Body of pancreas (tissue), 4 donors: ENCODE results near the gene SCAMP4. TPM values are rescaled to one million over a fixed set of nuclear protein-coding genes. Genes with fewer than 3 reads are reported as not detected.

Experiments used
- ATAC-seq: fragments of 150-250 bp; one replicate; pipeline ENCODE4 v1.9.1; 2016
- DNase-seq, 4 donors: peaks; one replicate each; pipeline ENCODE4 v3.0.0-alpha.2; 2019
- H3K27ac ChIP-seq, 4 donors: fragments of 200-600 bp; sonication (generic); 1 replicate in 3 of 4; 2 replicates in 1 of 4; pipeline versions ENCODE4 v1.5.1 to v1.6.1; 2016 to 2019; ENCODE audit warnings: mild to moderate bottlenecking in 1 of 4, mixed read lengths in 1 of 4, moderate library complexity in 1 of 4
- H3K27me3 ChIP-seq, 2 donors: fragments of 200-600 bp; sonication (generic); one replicate each; pipeline ENCODE4 v1.6.0; 2016; ENCODE audit warnings: mild to moderate bottlenecking in 1 of 2
- H3K36me3 ChIP-seq, 2 donors: fragments of 200-600 bp; sonication (generic); replicated peaks in 1 of 2; 2 replicates each; pipeline ENCODE4 v1.5.1; 2016; ENCODE audit warnings: low read depth in 2 of 2; ENCODE audit not compliant: insufficient read depth in 1 of 2
- H3K4me1 ChIP-seq: fragments of 200-600 bp; sonication (generic); one replicate; pipeline ENCODE4 v1.6.0; 2016
- H3K4me3 ChIP-seq, 2 donors: fragments of 200-600 bp; sonication (generic); 1 replicate in 1 of 2; 2 replicates in 1 of 2; pipeline ENCODE4 v1.5.1; 2016 to 2019
- H3K9me3 ChIP-seq, 3 donors: fragments of 200-600 bp; sonication (generic); 1 replicate in 2 of 3; 2 replicates in 1 of 3; pipeline ENCODE4 v1.5.1; 2016
- CTCF ChIP-seq, 7 experiments: fragments of 450-650 bp in 4 of 7; fragments of 200-600 bp in 3 of 7; sonication (generic) in 3 of 7; IDR thresholded peaks; one replicate each; pipeline ENCODE4 v1.5.1; 2016 to 2019; ENCODE audit warnings: antibody characterized with exemption in 7 of 7
- POLR2A ChIP-seq, 3 donors: fragments of 450-650 bp; IDR thresholded peaks; one replicate each; pipeline ENCODE4 v1.6.1; 2016; ENCODE audit warnings: antibody characterized with exemption in 3 of 3, mild to moderate bottlenecking in 2 of 3
- WGBS, 2 donors: methylation state at CpG; one replicate each; pipeline ENCODE4 v1.1.5; 2017; 5-methylcytosine and 5-hydroxymethylcytosine counted together
- intact Hi-C: fragments of 100-400 bp; cut with DNase I; formaldehyde crosslinking; loops from one replicate; pipeline ENCODE4 v1.15.1; 2023
- total RNA-seq, 2 donors: library from RNA; depleted of rRNA; stranded (reverse); fragments of >200 nt; gene quantifications; one replicate each; pipeline ENCODE4 v1.1.0, GENCODE V29; 2016

SCAMP4 gene
- total RNA-seq, 2 donors from 2014 or later: 37.6 to 67.2 TPM

GRCh38 chr19:1936430-1936829, 31.2 kb downstream of the SCAMP4 start:
- peak overlapping the region in 2 of 4 donors; percentile 2 to 27 for H3K27ac ChIP-seq
- 83 to 96% methylated on average over 3 of the region's 3 CpGs for WGBS, 2 donors
- no peaks in the 10 kb centered on the region for H3K27me3 ChIP-seq
- ATAC-seq: no peak
- no peaks in the 10 kb centered on the region for H3K9me3 ChIP-seq
- no peaks in the 10 kb centered on the region for H3K36me3 ChIP-seq
- peaks cover 17% of the 10 kb centered on the region for H3K4me1 ChIP-seq
- TF ChIP-seq CTCF (IDR thresholded peaks at IDR 0.05) (no peak), POLR2A (IDR thresholded peaks at IDR 0.05) (no peak)
- intact Hi-C loops: no loop called here
- no peak overlapping the region for H3K4me3 ChIP-seq
- DNase-seq: no peak

- Histone ChIP-seq H3K4me3 (no peak overlapping the region), H3K9me3 (no peaks in the 10 kb centered on the region), H3K36me3 (no peaks in the 10 kb centered on the region), H3K27me3 (no peaks in the 10 kb centered on the region), H3K4me1 (peaks cover 17% of the 10 kb centered on the region), H3K27ac (no peak overlapping the region)
- TF ChIP-seq CTCF (IDR thresholded peaks at IDR 0.05) (no peak), POLR2A (IDR thresholded peaks at IDR 0.05) (no peak)
- WGBS, 2 donors: 84 to 87% methylated on average over 15 to 24 of the region's 24 CpGs
- intact Hi-C loops: no loop called here
- DNase-seq (no peak), ATAC-seq (no peak)
Measured at GRCh38 chr19:1936916-1937610, 31.9 kb downstream of the SCAMP4 start.

- no peaks in the 10 kb centered on the region for H3K27me3 ChIP-seq
- TF ChIP-seq POLR2A (IDR thresholded peaks at IDR 0.05) (no peak), CTCF (IDR thresholded peaks at IDR 0.05) (no peak)
- WGBS, 2 donors: 74 to 82% methylated on average over 6 to 7 of the region's 7 CpGs
- H3K4me3 ChIP-seq: no peak overlapping the region
- no peaks in the 10 kb centered on the region for H3K36me3 ChIP-seq
- peaks cover 25% of the 10 kb centered on the region for H3K4me1 ChIP-seq
- intact Hi-C loops: no loop called here
- H3K27ac ChIP-seq: no peak overlapping the region
- ATAC-seq: no peak
- DNase-seq: no peak
- no peaks in the 10 kb centered on the region for H3K9me3 ChIP-seq
Measured at GRCh38 chr19:1938071-1938470, 32.9 kb downstream of the SCAMP4 start.

GRCh38 chr19:1941146-1942077, 36.2 kb downstream of the SCAMP4 start, which contains the start of gene CSNK1G2:
Gene CSNK1G2 (plus strand): TSS chr19:1941172. CDS start chr19:1969773, 28,601 bp downstream.
- Histone ChIP-seq H3K36me3 (no peaks in the 10 kb centered on the region), H3K27me3 (no peaks in the 10 kb centered on the region), H3K27ac (peak within 1 kb of the TSS; percentile 75 to 97 (median 86)), H3K4me1 (peaks cover 33% of the 10 kb centered on the region), H3K9me3 (no peaks in the 10 kb centered on the region), H3K4me3 (peak within 1 kb of the TSS; percentile 52 to 72)
- WGBS, 2 donors: 0% methylated on average over 6 to 81 of the region's 97 CpGs
- ATAC-seq (peak; percentile 9), DNase-seq (peak in 1 of 4 donors; percentile 37)
- no peak for TF ChIP-seq POLR2A (IDR thresholded peaks at IDR 0.05)
- peak in 3 of 7 experiments; percentile 31 to 69 (median 64) for TF ChIP-seq CTCF (IDR thresholded peaks at IDR 0.05)
- intact Hi-C loops: no loop called here
